A673 (cell line): Measurements from ENCODE around the gene MAMSTR. TPM values are rescaled to one million over a fixed set of nuclear protein-coding genes. Genes with fewer than 3 reads are reported as not detected.

Source experiments
- BruUV-seq: library from RNA; stranded (reverse); fragments of 400-500 nt; replicated peaks from 2 replicates; lab custom pipeline; 2021; lab: Mats Ljungman, UMichigan
- CTCF ChIA-PET: fragments of 300-600 bp; sonication (Branson Sonifier 250); formaldehyde crosslinking; loops from one replicate; lab custom pipeline; 2022; ENCODE audit warnings: antibody characterized with exemption; lab: Charles Lee
- POLR2A ChIA-PET: fragments of 300-600 bp; sonication (Branson Sonifier 250); formaldehyde crosslinking; loops from one replicate; lab custom pipeline; 2022; ENCODE audit warnings: antibody characterized with exemption; ENCODE audit not compliant: low non-redundant PET; lab: Charles Lee
- DNase-seq: peaks from one replicate; pipeline ENCODE4 v3.0.0-alpha.2; 2015; ENCODE audit warnings: low spot score
- H3K27ac ChIP-seq: fragments of 200-600 bp; sonication (generic); 2 replicates; pipeline ENCODE4 v1.5.1; 2016; ENCODE audit warnings: mixed run types, low read depth, mild to moderate bottlenecking, mixed read lengths, antibody characterized with exemption, low read length; ENCODE audit not compliant: poor library complexity, severe bottlenecking
- H3K27me3 ChIP-seq: fragments of 200-600 bp; sonication (generic); replicated peaks from 2 replicates; pipeline ENCODE4 v1.6.1; 2017; ENCODE audit warnings: mixed run types, low read depth, mild to moderate bottlenecking, mixed read lengths, antibody characterized with exemption, low read length; ENCODE audit not compliant: insufficient read depth, poor library complexity
- H3K36me3 ChIP-seq: fragments of 200-600 bp; sonication (generic); 2 replicates; pipeline ENCODE4 v1.6.1; 2016; ENCODE audit warnings: mixed run types, mild to moderate bottlenecking, mixed read lengths, antibody characterized with exemption, low read length; ENCODE audit not compliant: insufficient read depth, poor library complexity, severe bottlenecking
- H3K4me1 ChIP-seq: fragments of 200-600 bp; sonication (generic); 2 replicates; pipeline ENCODE4 v1.6.1; 2017; ENCODE audit warnings: mixed run types, mild to moderate bottlenecking, mixed read lengths, antibody characterized with exemption, low read length; ENCODE audit not compliant: insufficient read depth, poor library complexity, severe bottlenecking
- H3K4me3 ChIP-seq: fragments of 200-600 bp; sonication (generic); 2 replicates; pipeline ENCODE4 v1.5.1; 2016; ENCODE audit warnings: low read depth, mixed run types, mild to moderate bottlenecking, mixed read lengths, low read length; ENCODE audit not compliant: poor library complexity, severe bottlenecking
- H3K9me3 ChIP-seq: fragments of 200-600 bp; sonication (generic); 2 replicates; pipeline ENCODE4 v1.6.1; 2016; ENCODE audit warnings: mixed run types, low read depth, mild to moderate bottlenecking, mixed read lengths, antibody characterized with exemption, low read length; ENCODE audit not compliant: poor library complexity, severe bottlenecking
- EZH2 ChIP-seq: fragments of 200-600 bp; sonication (generic); IDR thresholded peaks from 2 replicates; pipeline ENCODE4 v1.6.1; 2017; ENCODE audit warnings: borderline replicate concordance, low read depth, mild to moderate bottlenecking, mixed read lengths, antibody characterized with exemption, low read length; ENCODE audit not compliant: poor library complexity, severe bottlenecking
- intact Hi-C: fragments of 100-400 bp; cut with micrococcal nuclease; formaldehyde crosslinking; loops from one replicate; pipeline ENCODE4 v1.10.0; 2022; ENCODE audit not compliant: unreplicated experiment
- total RNA-seq: library from RNA; stranded (reverse); gene quantifications from 2 replicates; pipeline ENCODE4 v1.2.3, GENCODE V29; 2021
- TF ChIP-seq, protein P1 (sequence below): fragments of 300-800, 200-600 bp; sonication (generic); conservative IDR thresholded peaks from 2 replicates; pipeline ENCODE4 v1.5.1; 2017; ENCODE audit warnings: low read depth, mild to moderate bottlenecking, antibody characterized with exemption, low read length, moderate library complexity, mixed read lengths

The MAMSTR gene
- total RNA-seq, 1 experiment from 2014 or later: 4.7 TPM

DNA sequence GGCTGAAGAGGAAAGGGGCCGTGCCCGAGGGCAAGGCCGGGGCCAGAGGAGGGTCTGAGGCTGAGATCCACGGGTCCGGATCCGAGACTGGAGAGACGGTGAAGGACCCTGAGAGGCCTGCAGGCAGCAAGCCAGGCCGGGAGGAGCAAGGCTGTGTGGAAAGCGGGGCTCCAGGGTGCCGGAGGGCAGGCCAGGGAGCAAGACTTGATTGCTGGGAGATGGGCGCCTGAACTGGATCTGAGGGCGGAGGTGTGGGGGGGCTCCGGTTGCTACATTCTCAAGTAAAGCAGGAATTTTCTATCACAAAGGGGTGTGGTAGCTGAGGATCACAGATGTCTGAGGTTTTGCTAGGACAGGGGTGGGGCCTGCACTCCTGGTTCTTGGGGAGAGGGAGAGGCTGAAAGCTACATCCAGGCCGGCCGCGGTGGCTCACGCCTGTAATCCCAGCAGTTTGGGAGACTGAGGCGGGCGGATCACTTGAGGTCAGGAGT lies 3.8 kb downstream of the MAMSTR start:
- DNase-seq: no peak
- Histone ChIP-seq H3K9me3 (no peaks in the 10 kb centered on the region), H3K27ac (peak overlapping the region; percentile 88), H3K36me3 (no peaks in the 10 kb centered on the region), H3K4me1 (peaks cover 33% of the 10 kb centered on the region), H3K4me3 (peak overlapping the region; percentile 66), H3K27me3 (no peaks in the 10 kb centered on the region)
- BruUV-seq: no TSS peak
- CTCF ChIA-PET: interaction anchor here (1.0 to 1.1 kb wide), 2 partner anchors 10 to 23 kb away, joined by 3 read pairs; no protein-coding TSS in a partner anchor
- intact Hi-C loops: no loop called here
- TF ChIP-seq EZH2: no peak
- TF ChIP-seq, protein P1, sequence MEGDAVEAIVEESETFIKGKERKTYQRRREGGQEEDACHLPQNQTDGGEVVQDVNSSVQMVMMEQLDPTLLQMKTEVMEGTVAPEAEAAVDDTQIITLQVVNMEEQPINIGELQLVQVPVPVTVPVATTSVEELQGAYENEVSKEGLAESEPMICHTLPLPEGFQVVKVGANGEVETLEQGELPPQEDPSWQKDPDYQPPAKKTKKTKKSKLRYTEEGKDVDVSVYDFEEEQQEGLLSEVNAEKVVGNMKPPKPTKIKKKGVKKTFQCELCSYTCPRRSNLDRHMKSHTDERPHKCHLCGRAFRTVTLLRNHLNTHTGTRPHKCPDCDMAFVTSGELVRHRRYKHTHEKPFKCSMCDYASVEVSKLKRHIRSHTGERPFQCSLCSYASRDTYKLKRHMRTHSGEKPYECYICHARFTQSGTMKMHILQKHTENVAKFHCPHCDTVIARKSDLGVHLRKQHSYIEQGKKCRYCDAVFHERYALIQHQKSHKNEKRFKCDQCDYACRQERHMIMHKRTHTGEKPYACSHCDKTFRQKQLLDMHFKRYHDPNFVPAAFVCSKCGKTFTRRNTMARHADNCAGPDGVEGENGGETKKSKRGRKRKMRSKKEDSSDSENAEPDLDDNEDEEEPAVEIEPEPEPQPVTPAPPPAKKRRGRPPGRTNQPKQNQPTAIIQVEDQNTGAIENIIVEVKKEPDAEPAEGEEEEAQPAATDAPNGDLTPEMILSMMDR: no peak
- POLR2A ChIA-PET: no interaction called here

DNA sequence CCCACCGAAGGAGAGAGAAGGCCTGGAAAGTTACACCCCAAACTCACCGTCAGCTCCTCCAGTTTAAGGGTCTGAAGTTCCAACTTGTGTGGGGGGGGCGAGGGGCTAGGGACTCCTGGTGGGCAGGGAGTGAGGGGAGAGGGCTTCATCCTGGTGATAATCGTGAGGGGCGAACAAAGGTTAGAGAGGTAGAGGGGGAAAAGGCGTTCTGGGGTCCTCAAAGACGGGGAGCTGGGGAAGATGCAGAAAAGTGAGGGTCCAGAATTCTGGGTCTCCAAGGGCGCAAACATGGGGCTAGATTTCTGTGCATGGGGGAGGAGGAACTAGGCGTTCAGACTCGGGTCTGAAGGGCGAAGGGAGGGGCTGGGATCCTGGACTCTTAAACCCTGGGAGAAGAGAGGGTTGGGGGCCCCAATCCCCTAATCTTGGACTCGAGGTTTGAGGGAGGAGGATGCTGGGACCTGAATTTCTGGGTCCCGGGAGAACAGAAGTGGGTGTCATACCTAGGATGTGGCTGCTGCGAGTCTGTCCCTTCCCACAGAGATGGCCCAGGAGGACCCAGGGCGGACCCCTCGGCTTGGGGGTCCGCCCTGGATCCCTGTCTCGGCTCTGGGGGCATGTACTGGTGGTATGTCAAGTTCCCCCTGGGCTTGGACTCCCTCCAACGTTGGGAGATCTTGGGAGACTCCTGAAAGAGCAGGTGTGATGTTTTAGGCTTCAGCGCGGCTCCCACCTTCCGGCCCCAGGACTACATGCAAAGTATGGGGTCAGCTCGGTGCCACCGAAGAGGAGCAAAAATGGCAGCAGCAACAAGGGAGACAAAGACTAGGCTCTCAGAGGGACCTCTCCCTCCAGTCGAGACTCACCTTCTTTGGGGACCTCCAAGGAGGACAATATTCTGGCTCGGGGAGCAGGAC lies 4.5 kb downstream of the MAMSTR start:
- CTCF ChIA-PET: interaction anchor here (0.9 kb wide), 1 partner anchor 69 kb away, joined by 4 read pairs; the partner anchor contains the start of gene CA11
- Histone ChIP-seq H3K4me3 (peak overlapping the region; percentile 66), H3K36me3 (no peaks in the 10 kb centered on the region), H3K9me3 (no peaks in the 10 kb centered on the region), H3K27me3 (no peaks in the 10 kb centered on the region), H3K27ac (peak overlapping the region; percentile 88), H3K4me1 (peaks cover 33% of the 10 kb centered on the region)
- POLR2A ChIA-PET: interaction anchor here (0.6 kb wide), 1 partner anchor 179 kb away, joined by 3 read pairs; no protein-coding TSS in a partner anchor
- intact Hi-C loops: loop anchor here (5.0 kb wide), 1 partner anchor 68 kb away; the partner anchor contains the start of gene CA11
- BruUV-seq: no TSS peak
- TF ChIP-seq, protein P1: no peak
- no peak for TF ChIP-seq EZH2
- no peak for DNase-seq

DNA sequence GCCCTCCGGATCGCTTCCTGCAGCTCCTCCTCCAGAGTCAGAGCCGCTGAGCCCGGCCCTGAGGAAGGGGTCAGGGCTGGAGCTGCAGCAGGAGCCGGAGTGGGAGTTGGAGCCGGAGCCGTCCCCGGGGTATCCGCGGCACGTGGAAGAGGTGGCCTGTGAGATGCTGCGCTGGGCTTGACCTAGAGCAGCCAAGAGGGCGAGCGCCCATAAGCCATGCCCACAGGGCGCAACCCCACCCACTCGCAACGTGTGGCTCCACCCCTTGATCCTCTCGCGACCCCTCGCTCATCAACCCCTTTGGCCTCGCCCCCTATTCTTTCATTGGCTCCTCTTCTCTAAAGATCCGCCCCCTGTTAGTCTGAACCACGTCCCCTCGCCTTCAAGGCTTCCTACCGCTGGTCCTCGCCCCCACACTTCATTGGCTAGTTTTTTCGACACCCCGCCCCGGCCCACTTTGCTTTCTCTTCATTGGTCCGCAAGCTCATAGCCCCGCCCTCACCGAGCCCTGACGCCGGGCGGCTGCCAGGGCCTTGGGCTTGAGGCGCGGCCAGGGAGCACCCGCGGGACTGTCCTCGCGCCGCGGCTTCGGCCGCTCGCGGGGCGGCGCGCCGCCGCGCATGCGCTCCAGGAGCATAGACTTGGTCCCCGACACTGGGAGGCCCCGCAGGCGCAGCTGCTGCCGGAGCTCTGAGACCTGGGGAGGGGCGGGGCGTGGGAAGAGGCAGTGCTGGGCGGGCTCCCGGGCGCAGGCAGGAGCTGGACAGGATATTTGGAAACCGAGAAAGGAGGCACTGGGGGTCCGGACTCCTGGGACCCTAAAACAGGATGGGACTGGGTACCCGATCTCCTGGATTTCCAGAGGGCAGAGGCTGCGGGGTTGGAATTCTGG lies 5.4 kb downstream of the MAMSTR start:
- Histone ChIP-seq H3K27me3 (no peaks in the 10 kb centered on the region), H3K36me3 (no peaks in the 10 kb centered on the region), H3K9me3 (no peaks in the 10 kb centered on the region), H3K4me1 (peaks cover 33% of the 10 kb centered on the region), H3K27ac (peak overlapping the region; percentile 88), H3K4me3 (peak overlapping the region; percentile 66)
- no TSS peak for BruUV-seq
- no peak for TF ChIP-seq EZH2
- TF ChIP-seq, protein P1: no peak
- ChIA-PET CTCF (interaction anchor here (0.9 kb wide), 1 partner anchor 68 kb away, joined by 4 read pairs; the partner anchor contains the start of gene CA11), POLR2A (interaction anchor here (0.6 kb wide), 1 partner anchor 180 kb away, joined by 3 read pairs; no protein-coding TSS in a partner anchor)
- intact Hi-C loops: loop anchor here (5.0 kb wide), 1 partner anchor 67 kb away; the partner anchor contains the start of gene CA11
- peak; percentile 100 for DNase-seq
